GM18873 (cell line): ENCODE results near the gene SV2C.

Experiments
- ATAC-seq: cut with Tn5 transposase; IDR thresholded peaks from one replicate; pipeline ENCODE4 v1.9.1; 2021; ENCODE audit warnings: mild to moderate bottlenecking, moderate library complexity, moderate number of reproducible peaks; ENCODE audit not compliant: unreplicated experiment, low FRiP score

SV2C gene

DNA sequence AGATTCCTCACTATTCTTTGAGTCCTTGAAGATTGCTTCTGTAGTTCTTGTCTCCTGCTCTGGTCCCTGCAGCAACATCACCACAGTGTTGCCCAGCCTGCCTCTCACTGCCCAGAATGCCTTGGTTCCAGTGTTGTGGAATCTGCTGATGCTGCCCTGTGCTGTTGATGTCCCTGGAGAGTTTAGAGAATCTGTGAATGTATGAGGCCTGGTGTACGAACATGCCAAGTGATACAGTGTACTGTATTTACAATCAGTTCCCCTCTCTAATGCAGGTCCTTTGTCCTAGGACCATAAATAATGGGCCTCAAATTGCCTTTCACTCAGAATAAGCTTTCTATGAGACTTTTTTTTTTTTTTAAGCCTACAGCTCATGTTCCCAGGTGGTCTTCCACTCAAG is 8.2 kb downstream of the SV2C start:
- no peak for ATAC-seq

DNA sequence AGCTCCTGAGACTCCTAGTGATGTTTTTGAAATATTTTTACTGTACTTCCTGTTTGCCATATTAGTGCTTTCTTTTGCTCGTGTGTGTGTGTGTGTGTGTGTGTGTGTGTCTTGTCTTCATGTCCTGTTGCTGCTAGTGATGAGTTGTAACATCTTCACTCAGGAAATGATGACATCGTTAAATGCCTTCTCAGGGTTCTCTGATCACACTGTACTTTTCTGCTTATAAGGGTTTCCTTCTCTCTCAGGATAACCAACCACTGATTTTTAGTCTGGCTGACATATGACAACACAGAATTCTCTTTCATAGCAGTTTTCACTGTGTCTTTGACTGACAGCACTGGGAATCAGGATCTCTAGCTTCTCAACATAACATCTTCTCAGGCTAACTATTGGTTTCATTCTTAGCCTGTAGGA is 16.1 kb downstream of the SV2C start:
- no peak for ATAC-seq

DNA sequence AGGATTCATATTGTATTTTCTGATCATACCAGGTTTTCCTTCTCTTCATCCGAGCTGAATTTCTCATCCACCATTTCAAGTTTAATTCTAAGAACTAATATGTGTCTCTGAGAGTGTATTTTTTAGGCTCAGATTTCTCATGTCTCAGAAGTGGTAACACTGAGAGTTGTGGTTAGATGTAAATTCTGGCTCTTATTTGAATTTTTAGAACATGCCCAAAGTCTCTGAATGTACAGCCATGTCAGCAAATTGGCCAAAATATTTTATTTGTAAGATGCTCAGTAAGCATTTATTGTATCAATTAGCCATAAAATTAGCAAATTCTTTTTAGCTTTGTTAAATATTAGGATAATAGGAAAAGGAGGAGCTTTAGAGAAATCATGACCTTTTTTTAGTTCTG is 16.6 kb downstream of the SV2C start:
- ATAC-seq: no peak

DNA sequence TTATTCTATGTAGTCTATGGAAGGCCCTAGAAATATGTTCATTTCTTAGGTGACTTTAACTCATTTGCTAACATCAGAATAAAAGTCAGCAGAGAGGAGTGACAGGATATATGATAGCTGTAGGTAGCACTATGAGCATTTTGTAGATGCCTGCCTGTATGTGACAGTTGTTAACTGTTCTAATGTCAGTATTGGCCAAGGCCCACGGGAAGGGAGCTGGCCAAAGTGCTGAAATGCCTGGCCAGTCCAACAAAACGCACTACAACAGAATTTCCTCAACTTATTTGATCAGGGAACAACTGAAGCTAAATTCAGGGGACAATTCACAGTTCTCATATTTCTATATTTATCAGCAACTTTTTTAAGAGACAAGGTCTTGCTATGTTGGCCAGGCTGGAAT is 20.8 kb downstream of the SV2C start:
- ATAC-seq: no peak

DNA sequence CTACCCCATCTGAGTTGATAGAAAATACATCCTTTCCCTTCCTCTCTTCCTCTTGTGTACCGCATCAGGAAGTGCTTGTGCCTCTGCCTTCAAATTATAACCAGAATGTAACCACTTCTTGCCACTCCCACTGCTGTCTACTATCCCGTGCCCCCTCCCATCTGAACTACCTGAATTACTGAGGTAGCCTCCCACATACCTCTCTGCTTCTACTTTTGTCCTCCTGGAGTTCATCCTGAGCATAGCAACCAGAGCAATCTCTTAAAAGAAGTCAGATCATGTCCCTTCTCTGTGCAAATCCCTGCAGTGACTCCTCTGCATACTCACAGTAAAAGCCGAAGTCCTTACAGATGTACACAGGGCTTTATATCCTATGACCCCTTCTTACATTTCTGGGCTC is 23.0 kb downstream of the SV2C start:
- no peak for ATAC-seq

DNA sequence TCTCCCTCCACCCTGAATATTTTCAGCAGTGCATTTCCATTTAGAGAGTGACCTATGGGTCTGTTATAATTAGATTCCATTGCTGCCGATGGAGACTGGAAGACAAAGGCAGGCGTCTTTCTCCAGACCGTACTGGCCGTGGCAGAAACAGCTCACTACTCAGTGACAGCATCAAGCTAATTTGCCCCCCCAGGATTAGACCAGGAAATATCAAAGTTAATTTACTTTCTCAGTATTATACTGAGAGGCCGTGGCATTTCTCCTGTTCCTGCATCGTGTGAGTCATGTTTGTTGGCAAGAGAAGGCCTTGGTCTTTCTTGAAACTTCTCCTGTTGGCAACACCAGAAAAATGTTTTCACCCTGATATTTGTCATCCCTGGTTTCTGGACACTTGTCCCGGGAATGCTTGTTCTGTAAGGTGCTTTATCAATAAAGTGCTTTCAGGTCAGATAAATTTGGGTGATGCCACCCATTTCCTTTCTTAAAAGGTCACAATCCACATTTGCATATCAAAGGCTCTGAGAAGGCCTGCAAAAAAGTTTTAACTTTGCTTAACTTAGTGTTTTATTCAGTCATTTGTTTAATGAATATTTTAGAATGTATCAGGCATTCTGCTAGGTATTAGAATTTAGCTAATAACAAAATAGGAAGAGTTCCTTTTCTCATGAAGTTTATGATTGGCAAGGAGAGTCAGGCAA is 28.4 kb downstream of the SV2C start:
- ATAC-seq: no peak

DNA sequence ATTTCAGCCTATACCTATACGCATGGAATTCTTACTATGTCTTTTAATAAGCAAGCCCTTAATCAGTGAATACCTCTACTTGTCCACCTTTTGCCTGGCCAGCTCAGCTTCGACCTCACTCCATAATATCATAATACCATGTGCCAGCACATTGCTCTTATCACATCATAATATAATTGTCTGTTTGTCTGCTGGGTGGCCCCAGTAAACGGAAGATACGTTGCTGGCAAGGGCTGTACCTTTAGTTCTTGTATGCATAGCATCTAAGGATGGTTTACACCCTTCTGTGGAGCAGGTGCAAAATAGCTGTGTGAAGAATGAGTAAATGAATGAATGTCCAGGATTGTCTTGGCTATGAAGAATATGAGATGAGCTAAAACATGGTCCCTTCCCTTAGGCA is 29.9 kb downstream of the SV2C start:
- no peak for ATAC-seq

DNA sequence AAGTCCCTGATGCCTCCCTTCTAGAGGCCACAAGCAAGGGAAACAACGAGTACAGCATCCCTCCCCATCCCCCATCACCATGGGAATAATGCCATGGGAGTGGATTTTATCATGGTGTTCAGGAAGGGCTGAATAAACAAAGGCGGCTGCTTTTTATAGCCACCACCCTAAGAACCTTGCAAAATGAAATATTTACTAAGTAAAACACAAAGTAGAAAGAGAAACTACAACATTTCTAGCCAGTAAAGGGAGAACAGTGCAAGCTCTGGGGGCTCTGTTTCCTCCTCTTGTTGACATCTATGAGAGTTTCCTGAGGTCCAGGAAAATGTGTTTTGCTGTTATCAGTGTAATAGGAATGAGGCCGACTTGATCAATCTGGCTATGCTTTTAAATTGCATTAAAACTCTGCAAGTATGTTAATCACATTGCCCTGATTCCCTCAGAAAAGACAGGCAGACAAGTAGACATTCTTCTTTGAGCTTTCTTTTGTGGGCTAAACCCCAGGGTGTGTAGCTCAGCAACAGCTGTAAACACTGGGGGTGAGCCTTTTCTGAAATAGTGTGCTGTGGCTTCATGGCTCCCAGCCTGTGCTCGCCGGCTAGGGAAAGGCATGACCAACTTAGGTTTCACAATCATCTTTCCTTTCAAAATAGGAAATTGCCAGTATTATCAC is 31.1 kb downstream of the SV2C start:
- ATAC-seq: no peak

DNA sequence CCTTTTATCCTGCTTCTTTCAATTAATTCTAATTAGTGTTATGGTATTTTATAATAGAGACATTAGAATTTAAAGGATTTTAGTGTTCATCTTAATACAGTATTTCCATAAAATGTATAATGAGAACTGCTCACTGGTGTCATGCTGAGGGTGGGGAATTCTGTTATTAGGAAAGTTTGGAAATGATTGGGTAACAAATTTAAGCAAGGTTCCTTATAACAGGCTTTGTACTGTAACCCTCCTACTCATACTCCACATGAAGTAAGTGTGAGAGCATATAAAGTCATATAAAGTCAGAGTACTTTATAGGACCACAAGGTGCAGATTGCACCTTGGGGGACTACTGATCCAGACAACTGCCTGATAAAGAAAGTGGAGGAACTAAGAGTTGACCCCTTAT is 42.2 kb downstream of the SV2C start:
- no peak for ATAC-seq

DNA sequence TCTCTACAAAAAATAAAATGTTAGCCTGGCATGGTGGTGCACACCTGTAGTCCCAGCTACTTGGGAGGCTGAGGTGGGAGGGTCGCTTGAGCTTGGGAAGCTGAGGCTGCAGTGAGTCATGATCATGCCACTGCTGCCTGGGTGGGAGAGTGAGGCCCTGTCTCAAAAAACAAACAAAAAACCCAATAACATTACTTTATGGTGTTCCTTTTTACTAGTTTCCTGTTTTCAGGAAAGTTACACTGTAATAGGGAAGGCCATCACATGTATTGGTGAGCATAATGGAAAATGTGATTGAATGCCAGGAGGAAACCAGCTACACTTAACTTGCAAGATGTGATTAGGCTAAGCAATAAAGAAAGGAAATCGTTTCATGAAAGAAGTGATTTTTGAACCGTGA is 42.7 kb downstream of the SV2C start:
- no peak for ATAC-seq

DNA sequence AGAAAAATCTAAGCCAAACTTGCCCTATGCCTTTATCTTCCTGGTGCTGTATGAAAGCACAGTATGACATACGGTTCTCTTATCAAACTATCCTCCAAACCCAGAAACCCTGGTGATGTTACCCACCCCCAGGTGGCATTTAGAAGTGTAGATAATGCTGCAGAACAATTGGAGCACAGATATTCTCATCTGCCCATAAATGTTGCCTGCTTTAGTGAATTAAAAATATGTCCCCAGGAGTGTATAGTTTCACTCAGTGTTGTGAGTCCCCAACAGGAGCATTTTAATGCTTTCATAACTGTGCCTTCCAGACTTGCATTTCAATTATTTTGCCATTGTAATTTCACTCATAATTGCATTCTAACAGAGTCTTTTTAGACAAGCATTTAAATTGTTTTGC is 50.8 kb downstream of the SV2C start:
- no peak for ATAC-seq

DNA sequence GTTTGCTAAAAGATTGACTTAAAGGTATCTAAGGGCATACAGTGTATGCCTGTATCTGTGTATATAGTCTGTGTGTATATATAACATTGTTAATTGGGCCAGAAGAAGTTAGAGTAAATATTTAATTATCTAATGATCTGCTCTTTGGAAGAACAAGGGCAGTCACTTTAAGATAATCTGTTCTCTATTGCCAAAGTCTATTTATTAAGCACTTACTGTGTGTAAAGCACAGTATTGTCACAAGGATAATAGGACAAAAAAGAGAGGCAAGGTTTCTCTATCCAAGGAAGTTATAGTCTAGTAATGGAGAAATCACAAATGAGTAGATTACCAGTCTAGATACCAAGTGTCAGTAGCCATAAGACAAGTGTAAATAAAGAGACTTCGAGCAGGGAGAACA is 51.5 kb downstream of the SV2C start:
- ATAC-seq: no peak

DNA sequence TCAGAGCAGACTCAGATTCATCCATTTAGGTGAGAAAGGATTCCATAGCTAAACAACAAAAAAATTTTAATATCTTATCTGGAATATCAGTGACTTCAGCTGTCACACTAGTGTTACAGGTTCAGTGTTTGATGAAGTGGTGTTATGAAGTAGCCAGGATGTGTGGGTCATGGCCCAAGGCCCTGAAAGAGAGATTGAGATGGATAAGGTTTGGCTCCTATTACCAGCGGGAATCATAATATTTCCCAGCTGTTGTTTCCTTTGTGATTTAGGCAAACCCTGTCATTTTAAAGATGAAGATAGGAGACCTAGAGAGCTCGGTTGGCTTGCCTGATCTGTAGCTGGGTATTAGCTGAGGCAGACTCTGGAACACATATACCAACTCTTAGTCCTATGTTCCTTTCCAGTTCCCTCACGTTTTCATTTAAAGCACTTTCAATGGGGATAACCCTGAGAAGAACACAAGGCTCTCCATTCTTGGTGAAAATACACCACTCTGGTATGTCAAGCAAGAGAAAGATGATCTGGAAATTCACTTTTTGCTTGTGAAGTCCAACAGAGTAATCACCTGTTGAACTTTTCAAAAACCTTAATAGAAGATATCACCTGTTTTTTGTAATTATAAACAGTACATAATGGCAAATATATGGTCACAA is 54.8 kb downstream of the SV2C start:
- ATAC-seq: no peak

DNA sequence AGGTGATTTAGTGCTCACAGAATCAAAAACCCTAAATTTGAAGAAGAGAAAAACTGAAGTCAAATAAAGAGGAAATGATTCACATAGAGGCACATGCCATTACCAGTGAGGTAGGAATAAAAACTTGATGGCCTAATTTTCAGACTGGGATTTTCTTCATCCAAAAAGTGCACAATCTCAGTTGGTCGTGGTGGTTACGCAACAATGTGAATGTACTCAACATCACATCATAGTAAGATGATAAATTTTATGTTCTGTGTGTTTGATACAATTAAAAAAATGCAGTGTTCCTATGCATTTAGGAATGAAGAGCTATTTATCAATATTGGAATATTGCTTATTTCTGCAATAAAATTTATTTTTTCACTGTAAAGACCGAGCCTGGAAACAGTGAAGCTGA is 60.7 kb downstream of the SV2C start:
- ATAC-seq: no peak

DNA sequence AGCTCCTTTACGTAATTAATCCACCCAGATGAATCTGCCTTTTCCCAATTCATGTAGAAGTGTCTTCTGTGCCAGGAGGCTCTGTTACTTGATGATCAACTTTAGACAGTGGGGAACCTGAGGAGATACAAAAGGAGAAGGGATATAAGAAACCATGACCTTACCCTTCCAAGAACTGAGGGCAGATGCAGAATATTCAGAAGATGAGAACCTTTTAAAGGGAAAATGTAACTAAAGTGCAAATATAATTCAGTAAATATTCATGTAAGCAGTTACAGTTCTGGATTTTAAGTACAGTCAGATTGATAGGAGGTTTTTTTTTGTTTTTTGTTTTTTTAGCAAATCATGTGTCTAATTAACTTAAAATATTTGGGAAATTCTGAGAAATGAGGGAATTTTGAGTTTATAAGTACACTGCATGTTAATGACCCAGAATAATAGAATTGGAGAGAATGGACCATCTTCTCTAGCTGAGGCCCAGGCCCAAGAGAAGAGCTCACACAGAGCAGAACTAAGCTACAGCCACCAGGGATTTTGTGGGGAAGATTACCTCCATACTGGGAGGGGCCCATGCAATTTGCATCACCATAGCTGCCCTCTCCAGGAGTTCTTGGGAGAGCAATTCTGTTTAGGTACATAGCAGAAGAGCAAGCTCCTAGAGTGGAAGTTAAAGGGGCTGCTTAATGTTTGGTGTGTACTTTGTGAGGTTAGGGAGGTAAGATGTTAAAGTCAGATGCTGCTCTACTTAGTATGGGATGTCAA is 61.5 kb downstream of the SV2C start:
- no peak for ATAC-seq

DNA sequence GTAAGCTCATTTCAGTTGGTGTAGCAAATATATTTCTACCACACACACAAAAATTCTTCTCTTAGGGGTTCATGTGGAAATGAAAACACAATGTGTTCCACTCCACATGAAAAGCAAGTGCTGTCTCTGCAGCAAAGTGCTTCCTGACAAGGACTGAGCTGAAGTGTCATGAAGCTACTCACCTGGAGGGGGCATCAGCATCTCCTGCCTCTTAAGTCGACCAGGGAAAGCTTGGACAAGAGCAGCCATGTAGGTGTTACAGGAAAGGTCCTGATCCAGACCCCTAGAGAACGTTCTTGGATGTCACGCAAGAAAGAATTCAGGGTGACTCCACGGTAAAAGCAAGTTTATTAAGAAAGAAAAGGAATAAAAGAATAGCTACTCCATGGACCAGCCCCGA is 62.8 kb downstream of the SV2C start:
- no peak for ATAC-seq

DNA sequence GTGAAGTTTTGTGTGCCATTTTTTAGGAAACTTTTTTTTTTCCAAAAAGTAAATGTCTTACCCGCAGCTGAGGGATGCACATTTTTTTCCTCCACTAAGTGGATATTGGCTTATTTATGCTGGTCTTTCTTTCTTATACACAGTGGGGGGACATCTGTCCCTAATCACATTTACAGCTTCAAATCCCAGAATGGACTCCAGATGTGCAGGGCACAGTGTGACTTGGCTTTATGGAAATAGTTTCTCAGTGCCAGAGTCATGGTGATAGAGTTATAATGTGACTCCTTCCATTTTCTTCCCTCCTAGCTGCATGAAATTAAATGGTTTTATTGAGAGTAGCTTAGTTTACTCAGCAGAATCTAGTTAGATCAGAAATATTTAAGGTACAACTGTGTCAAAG is 66.5 kb downstream of the SV2C start:
- no peak for ATAC-seq

DNA sequence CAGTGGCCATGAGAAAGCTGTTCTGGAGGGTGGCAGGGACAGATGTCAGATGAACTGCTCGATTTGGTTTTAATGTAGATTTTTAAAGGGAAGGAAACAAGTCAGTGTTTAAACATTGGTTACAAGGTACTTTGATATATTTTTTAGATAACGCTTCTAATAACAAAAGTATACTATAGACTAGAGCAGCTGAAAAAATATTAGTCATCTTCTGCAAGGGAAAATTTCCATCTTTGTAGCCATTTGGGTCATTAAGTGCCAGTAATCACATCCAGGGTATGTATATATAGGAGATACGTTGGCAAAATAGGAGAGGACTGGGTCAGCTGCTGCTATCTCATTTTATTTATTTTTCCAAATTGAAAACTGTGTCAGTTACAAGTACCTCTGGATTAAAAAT is 69.0 kb downstream of the SV2C start:
- ATAC-seq: no peak

DNA sequence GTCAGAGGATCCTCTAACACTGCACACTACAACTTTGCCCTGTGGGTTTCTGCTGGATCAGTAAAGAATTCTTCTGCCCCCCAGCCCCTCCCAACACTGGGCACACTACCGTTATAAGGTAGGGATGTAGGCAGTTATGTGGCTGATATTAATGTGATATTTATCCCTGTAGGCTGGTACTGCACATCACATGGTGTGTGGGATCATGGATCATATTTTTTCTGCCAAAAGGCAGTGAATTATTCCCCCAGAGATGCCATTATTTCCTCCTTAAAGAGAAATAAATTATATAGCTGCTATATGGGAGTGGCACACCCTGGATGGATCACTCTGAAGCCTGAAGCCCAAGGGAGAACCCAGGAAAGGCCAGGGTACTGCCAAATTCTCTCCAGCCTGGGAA is 69.5 kb downstream of the SV2C start:
- no peak for ATAC-seq

DNA sequence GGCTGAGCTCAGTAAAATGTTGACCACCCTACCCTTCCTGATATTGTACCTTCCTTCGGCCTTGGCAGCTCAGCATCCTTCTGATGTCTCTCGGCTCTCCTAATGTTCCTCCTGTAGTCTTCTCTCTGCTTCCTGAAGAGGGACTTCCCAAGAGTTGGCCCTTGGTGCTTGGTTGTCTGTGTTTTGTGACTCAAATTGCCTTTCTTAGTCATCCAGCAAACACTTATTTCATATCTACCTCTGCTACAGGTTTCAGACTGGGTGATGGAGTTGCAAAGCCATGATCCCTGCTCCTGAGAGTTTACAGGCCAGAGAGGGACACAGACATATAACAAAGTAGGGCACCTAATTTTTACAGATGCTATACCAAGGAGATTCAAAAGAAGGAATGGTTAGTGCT is 70.1 kb downstream of the SV2C start:
- no peak for ATAC-seq

DNA sequence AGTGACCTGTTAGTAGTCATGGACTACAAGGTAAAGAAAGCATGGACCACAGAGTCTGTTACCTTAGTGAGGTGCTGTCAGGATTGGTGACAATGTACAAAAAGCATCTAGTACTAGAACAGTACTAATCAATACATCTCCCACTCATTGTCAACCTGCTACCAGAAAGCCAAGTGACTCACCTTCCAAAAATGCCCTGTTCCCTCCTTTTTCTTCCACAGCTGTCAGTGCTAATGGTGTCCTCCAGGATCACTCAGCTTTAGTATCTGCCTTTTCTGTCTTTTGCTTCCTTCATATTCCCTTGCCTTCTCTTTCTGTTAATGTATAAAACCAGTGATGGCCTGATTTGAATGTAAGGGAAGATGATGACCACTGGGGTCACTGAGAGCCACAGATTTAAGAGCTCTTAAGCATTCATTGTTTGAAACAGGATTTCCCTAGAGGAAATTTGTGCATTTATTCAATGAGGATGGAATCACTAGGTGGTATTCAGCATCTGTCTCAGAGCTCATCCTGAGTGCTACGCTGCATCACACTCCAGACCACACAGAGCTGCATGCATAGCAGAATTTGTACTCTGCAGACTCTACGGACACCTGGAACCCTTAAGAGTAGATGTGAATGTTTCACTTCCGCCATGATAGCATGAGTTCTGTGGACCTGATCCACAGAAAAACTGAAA is 71.0 kb downstream of the SV2C start:
- ATAC-seq: no peak
